ENCODE results near the gene HEXA.

Gene HEXA

GRCh38 chr15:72338148-72338547, 37.7 kb downstream of the HEXA start:
- TF ChIP-seq EZH2phosphoT487 (conservative IDR thresholded peaks at IDR 0.05; ENCODE audit: low read length), result no peak
- no peak for TF ChIP-seq CTCF (IDR thresholded peaks at IDR 0.05; ENCODE audit: insufficient read depth, low read length, poor library complexity, severe bottlenecking)
- H3K4me2 ChIP-seq (ENCODE audit: low read depth, low read length, poor library complexity, severe bottlenecking), result no peak overlapping the region
- H3K27me3 ChIP-seq (ENCODE audit: low read length), result no peaks in the 10 kb centered on the region
- no peak overlapping the region for H2AFZ ChIP-seq (ENCODE audit: low read depth, low read length, severe bottlenecking)
- no peak overlapping the region for H3K4me3 ChIP-seq (ENCODE audit: insufficient read depth, low read length, poor library complexity, severe bottlenecking)
- H3K27ac ChIP-seq (ENCODE audit: low read depth, low read length), result no peak overlapping the region
- no peaks in the 10 kb centered on the region for H4K20me1 ChIP-seq (ENCODE audit: low read depth, low read length)
- peaks cover 4% of the 10 kb centered on the region; the same call in 1 of the 2 replicates for H3K36me3 ChIP-seq (ENCODE audit: low read length)
- H3K79me2 ChIP-seq (ENCODE audit: insufficient read depth, low read length), result no peaks in the 10 kb centered on the region
- no peaks in the 10 kb centered on the region for H3K9me2 ChIP-seq (replicated peaks; ENCODE audit: insufficient read depth, low read length)
- no peaks in the 10 kb centered on the region for H3K9me3 ChIP-seq (ENCODE audit: insufficient read depth, low read length)
- H3F3A ChIP-seq (ENCODE audit: insufficient read depth), result no peaks in the 10 kb centered on the region
- no peak overlapping the region for H3K9ac ChIP-seq (ENCODE audit: low read length)

- Histone ChIP-seq H3K36me3 (ENCODE audit: low read length) (peaks cover 4% of the 10 kb centered on the region; the same call in 1 of the 2 replicates), H3K9me3 (ENCODE audit: insufficient read depth, low read length) (no peaks in the 10 kb centered on the region), H3K9me2 (replicated peaks; ENCODE audit: insufficient read depth, low read length) (no peaks in the 10 kb centered on the region), H3K27me3 (ENCODE audit: low read length) (no peaks in the 10 kb centered on the region), H3K4me3 (ENCODE audit: insufficient read depth, low read length, poor library complexity, severe bottlenecking) (no peak overlapping the region), H2AFZ (ENCODE audit: low read depth, low read length, severe bottlenecking) (no peak overlapping the region), H3F3A (ENCODE audit: insufficient read depth) (no peaks in the 10 kb centered on the region), H3K9ac (ENCODE audit: low read length) (no peak overlapping the region), H3K27ac (ENCODE audit: low read depth, low read length) (no peak overlapping the region), H3K4me2 (ENCODE audit: low read depth, low read length, poor library complexity, severe bottlenecking) (no peak overlapping the region), H4K20me1 (ENCODE audit: low read depth, low read length) (no peaks in the 10 kb centered on the region), H3K79me2 (ENCODE audit: insufficient read depth, low read length) (no peaks in the 10 kb centered on the region)
- TF ChIP-seq CTCF (IDR thresholded peaks at IDR 0.05; ENCODE audit: insufficient read depth, low read length, poor library complexity, severe bottlenecking), result no peak
- no peak for TF ChIP-seq EZH2phosphoT487 (conservative IDR thresholded peaks at IDR 0.05; ENCODE audit: low read length)
Measured at GRCh38 chr15:72334842-72335241, 41.0 kb downstream of the HEXA start.

- Histone ChIP-seq H3K9me3 (ENCODE audit: insufficient read depth, low read length) (no peaks in the 10 kb centered on the region), H3K9ac (ENCODE audit: low read length) (no peak overlapping the region), H3K79me2 (ENCODE audit: insufficient read depth, low read length) (no peaks in the 10 kb centered on the region), H3F3A (ENCODE audit: insufficient read depth) (no peaks in the 10 kb centered on the region), H3K27me3 (ENCODE audit: low read length) (no peaks in the 10 kb centered on the region), H4K20me1 (ENCODE audit: low read depth, low read length) (no peaks in the 10 kb centered on the region), H3K4me3 (ENCODE audit: insufficient read depth, low read length, poor library complexity, severe bottlenecking) (no peak overlapping the region), H3K27ac (ENCODE audit: low read depth, low read length) (no peak overlapping the region), H3K9me2 (replicated peaks; ENCODE audit: insufficient read depth, low read length) (no peaks in the 10 kb centered on the region), H3K36me3 (ENCODE audit: low read length) (no peaks in the 10 kb centered on the region), H2AFZ (ENCODE audit: low read depth, low read length, severe bottlenecking) (no peak overlapping the region), H3K4me2 (ENCODE audit: low read depth, low read length, poor library complexity, severe bottlenecking) (no peak overlapping the region)
- TF ChIP-seq EZH2phosphoT487 (conservative IDR thresholded peaks at IDR 0.05; ENCODE audit: low read length), result no peak
- no peak for TF ChIP-seq CTCF (IDR thresholded peaks at IDR 0.05; ENCODE audit: insufficient read depth, low read length, poor library complexity, severe bottlenecking)
Measured at GRCh38 chr15:72331021-72331420, 44.8 kb downstream of the HEXA start.
